SU-DHL-6 (cell line): Measurements from ENCODE around the gene DCUN1D2.

Source experiments
- H2AFZ ChIP-seq: fragments of 200-600 bp; sonication (generic); 2 replicates; pipeline ENCODE4 v1.6.1; 2014; ENCODE audit warnings: low read depth, mild to moderate bottlenecking, moderate library complexity, mixed read lengths, antibody characterized with exemption, low read length; ENCODE audit not compliant: severe bottlenecking
- H3F3A ChIP-seq: fragments of 200-600 bp; shearing (Covaris generic); 2 replicates; pipeline ENCODE4 v1.6.0; 2016; ENCODE audit warnings: antibody characterized with exemption, mild to moderate bottlenecking; ENCODE audit not compliant: insufficient read depth
- H3K27ac ChIP-seq: fragments of 200-600 bp; sonication (generic); 2 replicates; pipeline ENCODE4 v1.5.1; 2016; ENCODE audit warnings: low read depth, mild to moderate bottlenecking, low read length, moderate library complexity, mixed read lengths
- H3K27me3 ChIP-seq: fragments of 200-600 bp; sonication (generic), shearing (Covaris generic); 2 replicates; pipeline ENCODE4 v1.6.0; 2014; ENCODE audit warnings: mild to moderate bottlenecking, low read length
- H3K36me3 ChIP-seq: fragments of 200-600 bp; sonication (generic); 2 replicates; pipeline ENCODE4 v1.6.1; 2014; ENCODE audit warnings: mild to moderate bottlenecking, low read length, mixed read lengths
- H3K4me2 ChIP-seq: fragments of 300-600, 200-600 bp; shearing (Covaris generic), sonication (generic); 2 replicates; pipeline ENCODE4 v1.6.0; 2014; ENCODE audit warnings: low read length, low read depth, mild to moderate bottlenecking; ENCODE audit not compliant: poor library complexity, severe bottlenecking
- H3K4me3 ChIP-seq: fragments of 200-600 bp; sonication (generic); 2 replicates; pipeline ENCODE4 v1.5.1; 2014; ENCODE audit warnings: antibody characterized with exemption, low read length, mild to moderate bottlenecking, mixed read lengths; ENCODE audit not compliant: insufficient read depth, poor library complexity, severe bottlenecking
- H3K79me2 ChIP-seq: fragments of 200-600 bp; sonication (generic); 2 replicates; pipeline ENCODE4 v1.6.1; 2014; ENCODE audit warnings: mild to moderate bottlenecking, low read length, moderate library complexity; ENCODE audit not compliant: insufficient read depth
- H3K9ac ChIP-seq: fragments of 200-600 bp; sonication (generic); 2 replicates; pipeline ENCODE4 v1.7.0; 2014; ENCODE audit warnings: mild to moderate bottlenecking, low read length
- H3K9me2 ChIP-seq: fragments of 200-600 bp; sonication (generic); replicated peaks from 2 replicates; pipeline ENCODE4 v1.6.1; 2014; ENCODE audit warnings: low read length; ENCODE audit not compliant: insufficient read depth
- H3K9me3 ChIP-seq: fragments of 200-600 bp; sonication (generic); 2 replicates; pipeline ENCODE4 v1.6.1; 2014; ENCODE audit warnings: low read length, mixed read lengths; ENCODE audit not compliant: insufficient read depth
- H4K20me1 ChIP-seq: fragments of 200-600 bp; sonication (generic); 2 replicates; pipeline ENCODE4 v1.6.1; 2014; ENCODE audit warnings: low read depth, mild to moderate bottlenecking, antibody characterized with exemption, low read length, moderate library complexity, mixed read lengths
- EZH2phosphoT487 ChIP-seq: fragments of 200-600 bp; sonication (generic), shearing (Covaris generic); conservative IDR thresholded peaks from 2 replicates; pipeline ENCODE4 v1.6.1; 2018; ENCODE audit warnings: mild to moderate bottlenecking, antibody characterized with exemption, low read length, moderate library complexity, mixed read lengths
- TF ChIP-seq, protein P1 (sequence below): fragments of 200-600 bp; sonication (generic); IDR thresholded peaks from one replicate; pipeline ENCODE4 v1.5.1; 2017; ENCODE audit warnings: antibody characterized with exemption, mild to moderate bottlenecking, low read length, moderate library complexity; ENCODE audit not compliant: insufficient read depth, poor library complexity, severe bottlenecking

The DCUN1D2 gene

DNA sequence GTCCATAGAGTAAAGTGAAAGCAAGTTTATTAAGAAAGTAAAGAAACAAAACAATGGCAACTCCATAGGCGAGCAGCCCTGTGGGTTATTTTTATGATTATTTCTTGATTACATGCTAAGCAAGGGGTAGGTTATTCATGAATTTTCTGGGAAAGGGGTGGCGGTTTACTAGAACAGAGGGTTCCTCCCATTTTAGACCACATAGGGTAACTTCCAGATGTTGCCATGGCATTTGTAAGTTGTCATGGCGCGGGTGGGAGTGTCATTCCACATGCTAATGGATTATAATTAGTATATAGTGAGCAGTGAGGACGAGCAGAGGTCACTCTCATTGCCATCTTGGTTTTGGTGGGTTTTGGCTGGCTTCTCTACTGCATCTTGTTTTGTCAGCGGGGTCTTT, 8.4 kb upstream of the DCUN1D2 start:
- no peaks in the 10 kb centered on the region for H3K79me2 ChIP-seq
- peaks cover 4% of the 10 kb centered on the region; the same call in 1 of the 2 replicates for H3F3A ChIP-seq
- peaks cover 24% of the 10 kb centered on the region for H3K36me3 ChIP-seq
- H3K27ac ChIP-seq, result no peak overlapping the region
- H4K20me1 ChIP-seq, result no peaks in the 10 kb centered on the region
- H3K4me2 ChIP-seq, result no peak overlapping the region
- H3K27me3 ChIP-seq, result no peaks in the 10 kb centered on the region
- H3K9ac ChIP-seq, result no peak overlapping the region
- no peaks in the 10 kb centered on the region for H3K9me2 ChIP-seq
- no peaks in the 10 kb centered on the region for H3K9me3 ChIP-seq
- TF ChIP-seq, protein P1, sequence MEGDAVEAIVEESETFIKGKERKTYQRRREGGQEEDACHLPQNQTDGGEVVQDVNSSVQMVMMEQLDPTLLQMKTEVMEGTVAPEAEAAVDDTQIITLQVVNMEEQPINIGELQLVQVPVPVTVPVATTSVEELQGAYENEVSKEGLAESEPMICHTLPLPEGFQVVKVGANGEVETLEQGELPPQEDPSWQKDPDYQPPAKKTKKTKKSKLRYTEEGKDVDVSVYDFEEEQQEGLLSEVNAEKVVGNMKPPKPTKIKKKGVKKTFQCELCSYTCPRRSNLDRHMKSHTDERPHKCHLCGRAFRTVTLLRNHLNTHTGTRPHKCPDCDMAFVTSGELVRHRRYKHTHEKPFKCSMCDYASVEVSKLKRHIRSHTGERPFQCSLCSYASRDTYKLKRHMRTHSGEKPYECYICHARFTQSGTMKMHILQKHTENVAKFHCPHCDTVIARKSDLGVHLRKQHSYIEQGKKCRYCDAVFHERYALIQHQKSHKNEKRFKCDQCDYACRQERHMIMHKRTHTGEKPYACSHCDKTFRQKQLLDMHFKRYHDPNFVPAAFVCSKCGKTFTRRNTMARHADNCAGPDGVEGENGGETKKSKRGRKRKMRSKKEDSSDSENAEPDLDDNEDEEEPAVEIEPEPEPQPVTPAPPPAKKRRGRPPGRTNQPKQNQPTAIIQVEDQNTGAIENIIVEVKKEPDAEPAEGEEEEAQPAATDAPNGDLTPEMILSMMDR, result no peak
- H2AFZ ChIP-seq, result no peak overlapping the region
- H3K4me3 ChIP-seq, result no peak overlapping the region

DNA sequence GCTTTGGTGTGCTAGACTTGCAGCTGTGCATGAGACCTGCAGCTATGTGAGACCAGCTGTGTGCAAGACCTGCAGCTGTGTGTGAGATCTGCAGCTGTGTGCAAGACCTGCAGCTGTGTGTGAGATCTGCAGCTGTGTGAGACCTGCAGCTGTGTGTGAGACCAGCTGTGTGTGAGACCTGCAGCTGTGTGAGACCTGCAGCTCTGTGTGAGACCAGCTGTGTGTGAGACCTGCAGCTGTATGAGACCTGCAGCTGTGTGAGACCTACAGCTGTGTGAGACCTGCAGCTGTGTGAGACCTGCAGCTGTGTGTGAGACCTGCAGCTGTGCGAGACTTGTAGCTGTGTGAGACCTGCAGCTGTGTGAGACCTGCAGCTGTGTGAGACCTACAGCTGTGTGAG, 6.7 kb upstream of the DCUN1D2 start:
- peaks cover 4% of the 10 kb centered on the region; the same call in 1 of the 2 replicates for H3F3A ChIP-seq
- H3K4me2 ChIP-seq, result no peak overlapping the region
- H3K36me3 ChIP-seq, result peaks cover 24% of the 10 kb centered on the region
- no peaks in the 10 kb centered on the region for H3K9me3 ChIP-seq
- H3K9ac ChIP-seq, result no peak overlapping the region
- H3K9me2 ChIP-seq, result no peaks in the 10 kb centered on the region
- no peak overlapping the region for H3K4me3 ChIP-seq
- TF ChIP-seq EZH2phosphoT487, result no peak
- TF ChIP-seq, protein P1, result no peak
- no peaks in the 10 kb centered on the region for H3K27me3 ChIP-seq
- no peak overlapping the region for H2AFZ ChIP-seq
- no peaks in the 10 kb centered on the region for H3K79me2 ChIP-seq
- no peak overlapping the region for H3K27ac ChIP-seq
- H4K20me1 ChIP-seq, result no peaks in the 10 kb centered on the region

GRCh38 chr13:113495494-113496210, 5.1 kb upstream of the DCUN1D2 start:
- Histone ChIP-seq H3F3A (peaks cover 4% of the 10 kb centered on the region; the same call in 1 of the 2 replicates), H3K9ac (no peak overlapping the region), H3K27me3 (no peaks in the 10 kb centered on the region), H3K4me2 (no peak overlapping the region), H3K9me2 (no peaks in the 10 kb centered on the region), H3K4me3 (no peak overlapping the region), H4K20me1 (no peaks in the 10 kb centered on the region), H3K9me3 (no peaks in the 10 kb centered on the region), H2AFZ (no peak overlapping the region), H3K36me3 (peaks cover 19% of the 10 kb centered on the region), H3K27ac (no peak overlapping the region), H3K79me2 (0 out of 2 replicates have a peak, but pooled peaks cover 6% of the 10 kb centered on the region)
- TF ChIP-seq, protein P1, result no peak
- TF ChIP-seq EZH2phosphoT487, result no peak
